GM12891 (cell line): Measurements from ENCODE around the gene ITGA2B.

Experiments
- POLR2A ChIP-seq: IDR thresholded peaks from 2 replicates; pipeline ENCODE4 v1.6.1; 2011; ENCODE audit warnings: low read depth, low read length, control low read depth
- POLR2AphosphoS5 ChIP-seq: IDR thresholded peaks from 2 replicates; pipeline ENCODE4 v1.6.1; 2011; ENCODE audit warnings: low read depth, low read length, control low read depth

- TF ChIP-seq POLR2A (no peak), POLR2AphosphoS5 (no peak)
These were observed 53.5 kb downstream of the ITGA2B start for GRCh38 chr17:44335968-44336367.
